NCI-H2081 treated with DMSO at 0.1 percent for 48 hours (cell line): ENCODE data around the gene SLITRK5.
A peak's percentile ranks its signal among the peaks of the same experiment; 100 is the strongest.

Experiments used
- DNase-seq: peaks from one replicate; lab custom pipeline; 2025; lab: John Stamatoyannopoulos, UW

SLITRK5 gene, protein sequence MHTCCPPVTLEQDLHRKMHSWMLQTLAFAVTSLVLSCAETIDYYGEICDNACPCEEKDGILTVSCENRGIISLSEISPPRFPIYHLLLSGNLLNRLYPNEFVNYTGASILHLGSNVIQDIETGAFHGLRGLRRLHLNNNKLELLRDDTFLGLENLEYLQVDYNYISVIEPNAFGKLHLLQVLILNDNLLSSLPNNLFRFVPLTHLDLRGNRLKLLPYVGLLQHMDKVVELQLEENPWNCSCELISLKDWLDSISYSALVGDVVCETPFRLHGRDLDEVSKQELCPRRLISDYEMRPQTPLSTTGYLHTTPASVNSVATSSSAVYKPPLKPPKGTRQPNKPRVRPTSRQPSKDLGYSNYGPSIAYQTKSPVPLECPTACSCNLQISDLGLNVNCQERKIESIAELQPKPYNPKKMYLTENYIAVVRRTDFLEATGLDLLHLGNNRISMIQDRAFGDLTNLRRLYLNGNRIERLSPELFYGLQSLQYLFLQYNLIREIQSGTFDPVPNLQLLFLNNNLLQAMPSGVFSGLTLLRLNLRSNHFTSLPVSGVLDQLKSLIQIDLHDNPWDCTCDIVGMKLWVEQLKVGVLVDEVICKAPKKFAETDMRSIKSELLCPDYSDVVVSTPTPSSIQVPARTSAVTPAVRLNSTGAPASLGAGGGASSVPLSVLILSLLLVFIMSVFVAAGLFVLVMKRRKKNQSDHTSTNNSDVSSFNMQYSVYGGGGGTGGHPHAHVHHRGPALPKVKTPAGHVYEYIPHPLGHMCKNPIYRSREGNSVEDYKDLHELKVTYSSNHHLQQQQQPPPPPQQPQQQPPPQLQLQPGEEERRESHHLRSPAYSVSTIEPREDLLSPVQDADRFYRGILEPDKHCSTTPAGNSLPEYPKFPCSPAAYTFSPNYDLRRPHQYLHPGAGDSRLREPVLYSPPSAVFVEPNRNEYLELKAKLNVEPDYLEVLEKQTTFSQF

DNA sequence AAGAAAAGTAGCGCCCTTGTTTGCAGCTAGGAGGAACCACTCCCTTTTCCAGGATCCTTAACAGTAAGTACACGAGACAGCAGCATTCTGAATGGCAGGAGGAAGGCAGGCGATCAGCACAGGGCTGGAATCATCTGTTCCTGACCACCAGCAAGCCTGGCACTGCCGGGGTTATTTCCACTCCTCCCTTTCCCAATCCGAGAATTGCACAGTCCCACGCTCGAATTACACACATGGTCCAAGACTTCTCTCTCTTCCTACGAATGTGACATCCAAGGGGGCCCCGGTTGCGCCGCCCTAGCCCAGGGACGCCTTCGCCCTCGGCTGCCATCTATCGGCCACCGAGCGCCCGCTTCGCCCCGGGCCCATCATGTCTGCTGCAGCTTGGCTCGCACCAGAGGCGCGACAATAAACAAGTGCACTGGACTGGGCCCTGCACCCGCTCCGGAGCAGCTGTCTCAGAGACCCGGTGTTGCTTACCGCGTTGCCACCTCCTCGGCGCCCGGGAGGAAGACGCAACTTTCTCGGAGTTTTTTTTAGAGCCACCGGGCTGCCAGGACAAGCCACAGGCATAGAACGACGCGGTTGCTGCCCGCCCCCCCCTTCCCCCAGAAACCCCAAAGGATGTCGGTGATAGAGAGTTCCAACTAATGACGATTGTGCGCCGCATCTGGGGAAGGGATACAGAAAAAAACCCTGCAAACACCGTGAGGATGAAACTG lies at the start of gene SLITRK5:
SLITRK5 (plus strand) TSS at position 341 of the 722 bp plus-strand sequence. CDS start 4,018 bp downstream, outside the sequence.
- peak; percentile 53 for DNase-seq

DNA sequence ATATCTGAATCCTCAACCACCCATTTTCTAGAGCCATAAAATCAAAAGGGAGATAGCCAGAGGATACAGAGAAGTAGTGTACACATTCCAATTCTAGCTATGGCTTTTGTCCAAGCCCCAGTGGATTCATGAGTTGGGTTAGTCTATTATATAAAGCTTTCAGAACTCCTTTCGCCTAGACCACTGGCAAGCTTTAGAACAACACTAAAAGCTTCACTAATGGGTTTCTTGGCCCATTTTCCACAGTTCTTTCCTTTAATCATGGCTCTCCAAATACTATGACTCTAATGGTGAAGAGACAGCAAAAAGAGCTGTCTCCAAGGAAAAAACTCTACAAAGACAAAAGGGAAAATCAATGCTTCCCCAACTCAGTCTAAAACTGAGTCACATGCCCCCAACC lies 48.2 kb upstream of the SLITRK5 start:
- DNase-seq: peak; percentile 73

DNA sequence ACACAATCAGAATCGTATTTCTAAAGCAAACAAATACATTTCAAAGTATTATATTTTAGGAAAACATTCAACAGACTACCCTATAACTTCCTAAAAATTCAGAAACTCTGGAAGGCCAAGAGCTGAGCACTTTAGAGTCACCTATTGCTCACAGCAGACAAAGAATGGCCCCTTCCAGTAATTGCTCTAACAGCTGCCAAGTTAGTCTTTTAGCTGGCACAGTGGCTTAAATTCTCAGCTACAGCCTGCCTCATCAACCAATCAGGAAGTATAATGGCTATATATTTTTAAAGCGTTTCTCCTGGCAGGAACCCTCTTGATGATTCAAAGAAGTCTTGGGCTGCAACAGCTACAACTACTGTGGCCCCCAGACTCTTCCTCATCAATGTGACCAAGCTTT lies 14.9 kb upstream of the SLITRK5 start:
- peak; percentile 89 for DNase-seq

DNA sequence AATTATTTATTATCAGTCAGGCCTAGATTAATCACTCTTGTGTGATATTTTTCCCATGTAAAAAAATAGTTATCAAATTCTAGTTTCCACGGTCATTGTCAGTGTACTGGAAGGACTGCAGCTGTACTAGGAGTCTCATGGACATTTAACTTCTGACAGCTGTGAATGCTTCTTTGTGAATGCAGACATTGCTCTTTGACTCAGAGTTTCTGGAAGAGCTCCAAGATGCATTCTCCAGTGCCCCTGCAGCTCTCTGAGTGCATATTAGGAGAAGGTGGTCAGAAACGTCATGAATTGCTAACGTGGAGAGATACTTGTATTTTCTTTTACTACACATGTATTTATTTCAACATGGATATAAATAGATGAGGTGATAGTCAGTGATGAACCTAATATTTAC lies 9.7 kb upstream of the SLITRK5 start:
- DNase-seq: no peak

DNA sequence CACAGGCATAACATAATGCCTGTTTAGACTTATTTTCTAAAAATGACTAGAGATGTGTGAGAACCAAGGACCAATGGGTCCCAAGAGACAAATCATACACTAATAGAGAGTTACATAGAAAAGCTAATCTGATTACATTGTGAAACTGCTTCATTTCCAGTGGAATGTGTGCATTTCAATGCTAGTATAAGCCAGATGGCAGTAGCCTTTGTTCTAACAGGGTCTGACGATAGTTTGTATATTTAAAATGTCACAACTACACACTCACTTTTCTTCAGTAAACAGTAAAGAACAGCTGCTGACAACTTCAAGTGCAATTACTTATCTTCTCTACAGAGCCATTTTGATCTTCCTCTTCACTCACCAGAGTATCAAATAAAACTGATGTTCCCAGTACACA lies 4.3 kb upstream of the SLITRK5 start:
- DNase-seq: no peak

DNA sequence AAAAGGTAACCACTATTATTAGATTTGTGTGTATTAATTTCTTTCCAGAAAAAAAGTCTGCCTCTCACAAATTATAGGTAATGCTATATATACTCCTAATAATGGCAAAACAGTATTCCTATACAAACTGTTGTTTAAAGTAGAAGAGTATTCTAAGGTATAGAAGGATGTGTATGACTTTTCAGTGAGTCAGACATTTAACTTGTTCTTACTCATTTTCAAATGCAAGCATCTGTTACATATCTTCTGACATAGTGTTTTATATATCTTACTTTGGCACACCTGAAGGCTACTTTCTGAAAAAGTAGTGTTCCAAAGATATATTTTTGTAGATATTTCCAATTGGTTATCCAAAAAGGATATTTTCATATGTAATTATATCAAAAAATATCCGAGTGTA lies 3.5 kb upstream of the SLITRK5 start:
- no peak for DNase-seq

DNA sequence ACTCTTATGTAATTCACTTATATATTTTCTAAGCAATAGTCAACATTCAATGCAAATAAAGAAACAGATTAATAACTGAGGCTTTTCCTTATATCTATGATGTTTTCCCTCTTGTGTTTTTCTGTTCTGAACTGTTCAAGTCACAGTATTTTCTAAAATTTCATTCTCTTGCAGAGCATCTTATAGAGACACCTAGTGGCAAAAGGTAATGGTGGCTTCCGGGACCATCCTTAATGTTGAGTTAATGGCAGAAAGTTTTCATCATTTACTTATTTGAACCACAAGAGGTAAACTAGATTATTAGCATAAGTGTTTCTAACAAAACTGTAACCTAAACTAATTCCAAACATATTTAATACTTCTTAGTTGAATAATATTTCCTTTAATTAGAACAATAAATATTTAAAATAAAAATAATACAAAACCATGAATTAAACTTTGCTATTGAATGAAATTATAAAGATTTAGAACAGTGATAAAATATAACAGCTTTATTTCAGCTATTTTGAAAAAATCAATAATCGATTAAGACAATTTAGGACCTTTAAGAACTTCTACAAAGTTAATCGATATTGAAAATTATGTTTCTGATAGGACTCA lies 1.7 kb upstream of the SLITRK5 start:
- DNase-seq: peak; percentile 63

DNA sequence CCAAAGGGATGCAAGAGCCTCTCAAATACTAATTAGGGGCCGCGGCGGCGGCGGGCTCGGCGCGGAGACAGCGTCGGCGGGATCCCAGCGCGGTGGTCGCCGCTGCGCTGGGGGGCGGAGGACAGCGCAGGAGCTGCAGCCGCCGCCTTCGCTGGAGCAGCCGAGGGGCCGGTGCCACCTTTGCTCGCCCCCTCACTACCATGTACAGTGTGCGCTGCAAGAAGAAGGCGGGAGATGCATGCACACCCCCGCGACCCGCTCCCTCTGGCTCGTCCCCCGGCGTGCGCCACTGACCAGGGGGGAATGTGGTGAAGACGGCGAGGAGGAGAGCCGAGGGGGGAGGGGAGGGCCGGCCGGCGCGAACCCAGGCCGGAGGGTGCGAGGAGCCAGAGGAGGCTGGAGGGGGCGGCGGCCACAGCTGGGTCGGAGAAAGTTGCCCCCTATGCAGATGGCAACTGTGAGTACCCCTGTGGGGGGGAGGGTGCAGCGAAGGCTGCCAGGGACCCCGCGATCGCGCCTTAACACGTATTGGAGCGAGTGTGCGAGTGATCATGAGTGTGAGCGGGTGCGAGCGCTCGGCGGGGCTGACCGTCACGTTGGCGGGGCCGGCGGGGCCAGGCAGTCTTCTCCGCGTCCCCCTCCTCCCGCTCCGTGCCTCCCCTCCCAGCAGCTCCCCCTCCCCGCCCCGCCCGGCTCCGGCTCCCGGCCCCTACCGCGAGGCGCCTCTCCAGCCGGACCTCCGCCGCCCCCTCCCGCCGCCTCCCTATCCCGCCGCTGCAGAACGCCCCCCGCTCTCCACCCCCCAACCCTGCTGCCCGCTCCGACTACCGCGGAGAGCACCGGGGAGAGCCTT lies 808 bp downstream of the SLITRK5 start:
- DNase-seq: no peak

DNA sequence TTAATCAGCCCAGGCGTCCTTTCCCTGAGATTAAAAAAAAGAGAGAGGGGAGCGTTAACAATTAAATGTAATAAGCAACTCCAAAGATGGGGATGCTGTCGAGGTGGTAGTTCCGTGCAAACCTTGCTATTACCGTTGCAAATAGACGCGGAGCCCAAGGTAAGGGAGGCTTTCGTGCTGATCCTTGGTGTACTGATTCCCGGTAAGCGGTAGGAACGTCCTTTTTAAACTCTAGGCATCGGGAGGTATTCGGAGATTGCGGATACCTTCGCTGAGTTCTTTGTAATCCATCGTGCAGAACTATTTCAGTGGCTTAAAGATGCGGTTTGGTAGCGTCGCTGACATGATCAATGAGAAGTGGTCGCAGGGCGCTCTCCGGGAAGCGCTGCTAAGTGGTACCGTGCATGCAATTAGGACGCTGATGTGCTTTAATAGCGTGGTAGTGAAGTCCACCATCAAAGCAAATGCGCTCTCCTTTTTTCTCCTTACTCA lies 3.1 kb downstream of the SLITRK5 start:
- DNase-seq: no peak

DNA sequence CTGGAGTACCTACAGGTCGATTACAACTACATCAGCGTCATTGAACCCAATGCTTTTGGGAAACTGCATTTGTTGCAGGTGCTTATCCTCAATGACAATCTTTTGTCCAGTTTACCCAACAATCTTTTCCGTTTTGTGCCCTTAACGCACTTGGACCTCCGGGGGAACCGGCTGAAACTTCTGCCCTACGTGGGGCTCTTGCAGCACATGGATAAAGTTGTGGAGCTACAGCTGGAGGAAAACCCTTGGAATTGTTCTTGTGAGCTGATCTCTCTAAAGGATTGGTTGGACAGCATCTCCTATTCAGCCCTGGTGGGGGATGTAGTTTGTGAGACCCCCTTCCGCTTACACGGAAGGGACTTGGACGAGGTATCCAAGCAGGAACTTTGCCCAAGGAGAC lies 4.7 kb downstream of the SLITRK5 start:
- no peak for DNase-seq

DNA sequence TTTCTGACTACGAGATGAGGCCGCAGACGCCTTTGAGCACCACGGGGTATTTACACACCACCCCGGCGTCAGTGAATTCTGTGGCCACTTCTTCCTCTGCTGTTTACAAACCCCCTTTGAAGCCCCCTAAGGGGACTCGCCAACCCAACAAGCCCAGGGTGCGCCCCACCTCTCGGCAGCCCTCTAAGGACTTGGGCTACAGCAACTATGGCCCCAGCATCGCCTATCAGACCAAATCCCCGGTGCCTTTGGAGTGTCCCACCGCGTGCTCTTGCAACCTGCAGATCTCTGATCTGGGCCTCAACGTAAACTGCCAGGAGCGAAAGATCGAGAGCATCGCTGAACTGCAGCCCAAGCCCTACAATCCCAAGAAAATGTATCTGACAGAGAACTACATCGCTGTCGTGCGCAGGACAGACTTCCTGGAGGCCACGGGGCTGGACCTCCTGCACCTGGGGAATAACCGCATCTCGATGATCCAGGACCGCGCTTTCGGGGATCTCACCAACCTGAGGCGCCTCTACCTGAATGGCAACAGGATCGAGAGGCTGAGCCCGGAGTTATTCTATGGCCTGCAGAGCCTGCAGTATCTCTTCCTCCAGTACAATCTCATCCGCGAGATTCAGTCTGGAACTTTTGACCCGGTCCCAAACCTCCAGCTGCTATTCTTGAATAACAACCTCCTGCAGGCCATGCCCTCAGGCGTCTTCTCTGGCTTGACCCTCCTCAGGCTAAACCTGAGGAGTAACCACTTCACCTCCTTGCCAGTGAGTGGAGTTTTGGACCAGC lies 5.3 kb downstream of the SLITRK5 start:
- no peak for DNase-seq

DNA sequence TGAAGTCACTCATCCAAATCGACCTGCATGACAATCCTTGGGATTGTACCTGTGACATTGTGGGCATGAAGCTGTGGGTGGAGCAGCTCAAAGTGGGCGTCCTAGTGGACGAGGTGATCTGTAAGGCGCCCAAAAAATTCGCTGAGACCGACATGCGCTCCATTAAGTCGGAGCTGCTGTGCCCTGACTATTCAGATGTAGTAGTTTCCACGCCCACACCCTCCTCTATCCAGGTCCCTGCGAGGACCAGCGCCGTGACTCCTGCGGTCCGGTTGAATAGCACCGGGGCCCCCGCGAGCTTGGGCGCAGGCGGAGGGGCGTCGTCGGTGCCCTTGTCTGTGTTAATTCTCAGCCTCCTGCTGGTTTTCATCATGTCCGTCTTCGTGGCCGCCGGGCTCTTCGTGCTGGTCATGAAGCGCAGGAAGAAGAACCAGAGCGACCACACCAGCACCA lies 5.9 kb downstream of the SLITRK5 start:
- DNase-seq: no peak

DNA sequence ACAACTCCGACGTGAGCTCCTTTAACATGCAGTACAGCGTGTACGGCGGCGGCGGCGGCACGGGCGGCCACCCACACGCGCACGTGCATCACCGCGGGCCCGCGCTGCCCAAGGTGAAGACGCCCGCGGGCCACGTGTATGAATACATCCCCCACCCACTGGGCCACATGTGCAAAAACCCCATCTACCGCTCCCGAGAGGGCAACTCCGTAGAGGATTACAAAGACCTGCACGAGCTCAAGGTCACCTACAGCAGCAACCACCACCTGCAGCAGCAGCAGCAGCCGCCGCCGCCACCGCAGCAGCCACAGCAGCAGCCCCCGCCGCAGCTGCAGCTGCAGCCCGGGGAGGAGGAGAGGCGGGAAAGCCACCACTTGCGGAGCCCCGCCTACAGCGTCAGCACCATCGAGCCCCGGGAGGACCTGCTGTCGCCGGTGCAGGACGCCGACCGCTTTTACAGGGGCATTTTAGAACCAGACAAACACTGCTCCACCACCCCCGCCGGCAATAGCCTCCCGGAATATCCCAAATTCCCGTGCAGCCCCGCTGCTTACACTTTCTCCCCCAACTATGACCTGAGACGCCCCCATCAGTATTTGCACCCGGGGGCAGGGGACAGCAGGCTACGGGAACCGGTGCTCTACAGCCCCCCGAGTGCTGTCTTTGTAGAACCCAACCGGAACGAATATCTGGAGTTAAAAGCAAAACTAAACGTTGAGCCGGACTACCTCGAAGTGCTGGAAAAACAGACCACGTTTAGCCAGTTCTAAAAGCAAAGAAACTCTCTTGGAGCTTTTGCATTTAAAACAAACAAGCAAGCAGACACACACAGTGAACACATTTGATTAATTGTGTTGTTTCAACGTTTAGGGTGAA lies 6.6 kb downstream of the SLITRK5 start:
- no peak for DNase-seq

DNA sequence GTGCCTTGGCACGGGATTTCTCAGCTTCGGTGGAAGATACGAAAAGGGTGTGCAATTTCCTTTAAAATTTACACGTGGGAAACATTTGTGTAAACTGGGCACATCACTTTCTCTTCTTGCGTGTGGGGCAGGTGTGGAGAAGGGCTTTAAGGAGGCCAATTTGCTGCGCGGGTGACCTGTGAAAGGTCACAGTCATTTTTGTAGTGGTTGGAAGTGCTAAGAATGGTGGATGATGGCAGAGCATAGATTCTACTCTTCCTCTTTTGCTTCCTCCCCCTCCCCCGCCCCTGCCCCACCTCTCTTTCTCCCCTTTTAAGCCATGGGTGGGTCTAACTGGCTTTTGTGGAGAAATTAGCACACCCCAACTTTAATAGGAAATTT lies 7.2 kb downstream of the SLITRK5 start:
- no peak for DNase-seq

DNA sequence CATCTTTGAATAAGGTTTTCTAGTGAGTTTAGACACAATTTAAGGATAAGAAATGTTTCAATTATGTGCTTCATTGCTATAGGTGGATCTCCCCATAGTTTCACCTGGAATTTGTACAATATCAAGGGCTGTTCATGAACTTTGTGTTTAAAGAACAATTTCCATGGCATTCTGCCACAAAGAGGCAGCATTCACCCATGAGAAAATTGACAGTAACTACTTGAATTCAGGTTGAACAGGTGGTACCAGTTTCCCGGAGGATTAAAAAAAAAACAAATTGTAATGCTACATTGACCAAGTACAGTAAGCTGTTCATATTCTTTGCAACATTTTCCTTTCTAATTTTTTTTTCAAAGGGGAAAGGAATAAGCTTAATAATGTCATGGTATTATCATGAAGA lies 9.1 kb downstream of the SLITRK5 start:
- DNase-seq: peak; percentile 58

DNA sequence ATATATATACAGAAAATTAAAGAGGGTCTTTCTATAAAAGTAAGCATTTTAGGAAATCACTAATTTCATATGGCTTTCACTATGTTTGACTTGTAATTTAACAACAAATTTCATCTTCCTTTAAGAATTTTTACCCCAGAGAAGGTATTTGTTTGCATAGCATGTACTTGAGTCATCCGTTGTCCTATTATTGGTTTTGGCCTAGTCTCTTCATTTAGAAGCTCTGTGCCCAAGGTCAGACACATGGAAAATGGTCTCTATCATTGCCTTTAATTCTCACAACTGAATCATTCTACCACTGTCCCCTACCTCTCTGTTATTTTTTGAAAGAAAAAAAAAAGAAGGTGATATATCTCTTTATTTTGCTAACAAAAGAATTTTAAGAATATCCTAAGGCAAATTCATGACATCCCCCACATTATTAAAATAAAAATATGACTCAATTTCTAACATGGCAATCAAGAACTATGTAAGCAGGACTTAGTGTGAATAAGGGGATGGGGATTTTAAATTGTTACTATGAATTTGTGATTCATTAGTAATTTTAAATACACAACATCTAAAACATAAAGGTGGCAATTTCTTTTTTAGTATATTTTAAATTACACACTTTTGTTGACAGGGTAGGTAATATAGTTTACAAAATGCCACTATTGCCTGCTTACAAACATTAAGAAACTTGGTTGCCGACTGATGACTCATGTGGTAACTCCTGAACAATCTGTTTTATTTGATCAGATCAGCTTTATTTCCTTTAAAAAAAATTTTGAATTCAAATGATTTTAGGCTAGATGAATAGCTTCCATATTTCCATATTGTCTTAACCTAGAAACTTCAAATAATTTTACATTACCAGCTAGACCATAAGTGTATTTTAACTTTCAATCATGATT lies 13.9 kb downstream of the SLITRK5 start:
- no peak for DNase-seq

DNA sequence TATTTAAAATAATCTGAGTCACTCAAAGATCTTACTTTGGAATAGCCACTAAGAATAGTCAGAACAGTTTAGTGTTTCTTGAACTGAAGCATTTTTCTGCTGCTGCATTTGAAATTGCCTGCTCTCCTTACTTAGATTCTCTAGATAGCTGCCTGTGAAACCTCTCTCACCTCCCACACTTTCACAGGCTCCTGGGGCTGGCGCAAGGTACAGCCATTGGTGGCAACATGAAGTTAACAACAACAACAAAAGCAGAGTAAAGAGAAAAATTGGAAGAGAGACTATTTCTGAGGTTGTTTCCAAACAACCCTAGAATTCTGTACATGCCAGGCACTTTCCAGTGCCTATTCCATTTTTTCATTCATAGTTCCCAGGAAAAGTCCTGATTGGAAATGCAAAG lies 25.3 kb downstream of the SLITRK5 start:
- DNase-seq: no peak

DNA sequence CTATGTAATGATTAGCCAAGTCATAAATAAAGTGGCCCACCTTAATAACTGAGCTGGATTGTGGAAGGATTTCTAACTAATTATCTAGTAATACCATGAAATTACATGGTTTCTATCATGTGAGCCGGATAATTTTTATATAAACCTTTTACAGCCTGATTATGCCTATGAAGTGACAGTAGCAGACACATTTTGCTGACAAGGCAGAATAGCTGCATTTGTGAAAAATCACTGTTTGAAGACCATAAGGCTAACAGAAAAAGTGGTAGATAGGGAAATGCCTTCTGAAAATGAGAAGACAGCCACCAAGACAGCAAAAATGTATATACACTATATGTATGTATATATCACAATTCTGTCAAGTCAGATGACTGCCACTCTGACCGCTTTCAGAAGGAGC lies 27.1 kb downstream of the SLITRK5 start:
- DNase-seq: no peak
